CD4-positive, alpha-beta T cell treated with Interferon alpha-2 for 1 hour (primary cell): Measurements from ENCODE around the gene PANK1.

ENCODE experiments used
- DNase-seq, 2 donors: peaks; one replicate each; pipeline ENCODE4 v3.0.0-alpha.2; 2020 to 2022

The PANK1 gene

DNA sequence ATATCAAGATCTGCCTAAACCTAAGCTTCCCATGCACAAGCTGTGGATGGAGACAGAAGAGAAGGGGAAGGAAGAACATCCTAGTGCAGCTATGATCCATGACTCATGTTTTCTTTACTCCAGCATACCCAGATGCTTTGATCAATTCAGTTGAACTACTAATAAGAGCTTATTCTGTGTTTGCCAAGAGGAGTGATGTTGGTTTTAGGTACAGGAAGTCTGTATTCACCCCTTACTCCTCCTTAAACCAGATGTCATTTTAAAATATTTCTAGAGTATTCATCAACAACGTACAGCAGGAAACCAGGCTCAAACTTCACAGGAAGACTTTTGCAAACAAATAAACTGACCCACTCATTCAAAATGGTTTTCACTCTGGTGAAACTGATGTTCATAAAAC lies 29.2 kb downstream of the PANK1 start:
- DNase-seq = no peak

DNA sequence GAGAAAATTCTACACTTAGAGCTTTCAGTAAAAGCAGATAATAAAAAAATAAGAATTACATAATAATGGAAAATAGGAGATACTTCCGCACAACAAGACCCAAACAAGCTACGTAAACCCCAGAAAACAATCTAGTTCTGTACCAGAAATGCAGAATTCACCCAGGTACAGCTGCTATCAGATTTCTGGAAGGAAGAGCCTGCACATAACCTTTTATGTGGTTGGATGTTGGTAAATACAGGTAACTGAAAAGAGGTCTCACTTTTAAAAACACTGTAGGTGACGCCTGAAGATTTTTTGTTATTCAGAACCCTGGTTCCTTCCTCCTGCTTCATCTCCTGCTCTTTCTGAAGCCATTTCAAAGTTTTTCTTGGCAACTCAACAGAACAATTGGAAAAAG lies 29.9 kb downstream of the PANK1 start:
- peak in 1 of 2 donors; percentile 30 for DNase-seq

DNA sequence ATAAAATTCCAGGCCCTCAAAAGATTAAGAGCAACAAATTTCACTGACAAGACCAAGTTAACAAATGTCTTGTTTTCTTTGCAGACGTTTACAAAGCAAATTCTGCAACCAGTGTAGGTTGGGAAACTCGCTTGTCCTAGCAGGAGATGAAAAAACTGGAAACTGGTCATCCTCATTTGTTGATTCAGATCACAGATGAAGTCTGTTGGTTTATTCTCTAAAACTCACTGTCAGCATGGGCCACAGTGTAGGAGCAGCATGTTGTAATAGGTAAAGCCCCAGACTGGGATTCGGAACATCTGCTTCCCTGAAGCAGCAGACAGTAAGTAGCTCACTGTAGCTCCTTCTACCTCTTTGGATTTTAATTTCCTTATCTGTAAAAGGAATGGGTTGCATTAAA lies 31.5 kb downstream of the PANK1 start:
- DNase-seq = no peak

DNA sequence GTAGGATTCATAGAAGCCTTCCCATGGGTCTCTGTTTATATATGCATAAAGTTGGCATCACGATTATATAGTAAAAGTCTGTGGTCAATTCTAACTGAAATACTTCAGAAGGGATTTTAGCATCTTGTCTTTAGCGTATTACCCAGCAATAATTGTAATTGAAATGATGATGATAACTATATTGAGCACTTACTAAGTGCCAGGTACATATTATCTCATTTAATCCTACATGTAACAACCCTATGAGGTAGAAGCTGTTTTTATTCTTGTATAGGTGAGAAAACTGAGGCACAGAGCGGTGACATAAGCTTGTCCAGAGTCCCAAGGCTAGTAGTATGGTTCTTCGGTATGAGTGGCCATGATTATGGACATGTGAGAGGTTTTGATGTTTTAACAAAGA lies 33.8 kb downstream of the PANK1 start:
- no peak for DNase-seq

DNA sequence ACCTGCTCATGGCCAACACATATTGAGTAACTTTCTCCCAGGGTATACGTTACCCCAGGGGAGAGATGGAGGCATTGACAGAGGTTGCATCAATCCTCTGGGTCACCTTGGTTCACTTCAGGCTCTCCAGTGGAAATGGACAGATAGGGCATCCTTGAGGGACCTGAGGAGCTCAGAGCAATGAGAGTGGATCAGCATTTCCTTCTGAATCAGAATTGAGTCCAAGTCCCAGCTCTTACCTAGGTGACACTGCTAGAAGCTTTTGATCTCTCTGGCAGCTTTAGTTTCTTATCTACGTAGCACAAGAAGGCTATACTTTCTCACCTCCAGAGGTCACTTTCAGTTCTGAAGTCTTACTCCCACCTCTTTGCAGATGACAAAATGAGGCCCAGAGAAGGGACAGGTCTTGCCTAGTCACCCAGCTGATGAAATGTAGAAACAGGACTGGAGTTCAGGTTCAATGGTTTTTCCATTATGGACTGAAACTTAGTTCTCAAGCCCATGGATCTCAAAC lies 35.2 kb downstream of the PANK1 start:
- DNase-seq = no peak

DNA sequence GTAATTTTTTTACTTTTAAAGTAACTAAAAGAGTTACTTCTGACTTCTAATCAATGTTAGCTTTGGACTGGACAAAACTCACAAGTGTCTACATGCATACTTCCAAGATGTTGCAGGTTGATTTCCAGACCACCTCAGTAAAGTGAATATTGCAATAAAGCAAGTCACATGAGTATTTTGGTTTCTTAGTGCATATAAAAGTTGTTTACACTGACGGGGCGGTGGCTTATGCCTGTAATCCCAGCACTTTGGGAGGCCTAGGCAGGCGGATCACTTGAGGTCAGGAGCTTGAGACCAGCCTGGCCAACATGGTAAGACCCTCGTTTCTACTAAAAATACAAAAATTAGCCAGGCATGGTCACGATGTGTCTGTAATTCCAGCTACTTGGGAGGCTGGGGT lies 40.8 kb downstream of the PANK1 start:
- no peak for DNase-seq

DNA sequence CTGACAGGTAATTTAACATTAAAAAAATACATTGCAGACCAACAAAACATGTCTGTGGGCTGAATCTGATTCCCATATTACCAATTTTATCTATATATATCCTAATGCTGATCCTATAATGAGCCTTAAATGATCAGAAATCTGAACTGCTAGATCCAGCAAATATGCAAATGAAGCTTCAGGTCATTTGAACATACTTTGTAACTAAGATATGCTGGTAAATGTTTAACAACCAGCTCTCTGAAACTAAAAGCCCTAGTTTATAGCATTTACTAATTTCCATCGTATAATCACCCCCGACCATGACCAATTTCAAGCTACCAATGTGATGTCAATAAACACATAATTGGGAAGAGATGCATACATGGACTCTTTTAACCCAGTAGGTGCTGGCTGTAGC lies 42.1 kb downstream of the PANK1 start:
- no peak for DNase-seq

DNA sequence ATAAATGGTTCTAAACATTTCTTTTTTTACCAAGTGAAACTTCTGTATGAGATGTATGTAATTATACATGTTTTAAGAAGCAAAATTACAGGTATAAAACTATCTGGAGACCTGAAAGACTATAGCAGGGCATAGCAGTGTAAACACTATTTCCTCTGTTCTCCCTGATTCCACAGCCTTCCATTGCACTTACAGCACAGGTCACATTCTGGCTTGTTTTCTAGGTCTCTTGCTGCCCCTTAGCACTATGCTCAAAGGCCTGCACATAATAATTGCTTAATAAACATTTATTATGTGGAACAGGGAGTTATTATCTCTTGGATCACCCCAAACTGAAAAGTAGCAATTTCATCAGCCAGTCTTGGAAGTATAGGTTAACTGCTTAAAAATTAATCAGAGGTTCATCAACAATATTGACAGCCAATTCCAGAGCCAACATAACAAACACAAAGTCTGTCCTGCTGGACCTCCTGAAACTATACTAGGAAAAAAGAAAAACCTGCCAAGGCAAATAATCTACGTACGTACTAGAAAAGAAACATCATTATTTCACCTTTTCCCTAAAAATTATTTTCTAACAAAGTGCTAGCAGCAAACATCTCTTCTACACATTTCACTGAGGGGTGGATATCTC lies 43.2 kb downstream of the PANK1 start:
- no peak for DNase-seq

DNA sequence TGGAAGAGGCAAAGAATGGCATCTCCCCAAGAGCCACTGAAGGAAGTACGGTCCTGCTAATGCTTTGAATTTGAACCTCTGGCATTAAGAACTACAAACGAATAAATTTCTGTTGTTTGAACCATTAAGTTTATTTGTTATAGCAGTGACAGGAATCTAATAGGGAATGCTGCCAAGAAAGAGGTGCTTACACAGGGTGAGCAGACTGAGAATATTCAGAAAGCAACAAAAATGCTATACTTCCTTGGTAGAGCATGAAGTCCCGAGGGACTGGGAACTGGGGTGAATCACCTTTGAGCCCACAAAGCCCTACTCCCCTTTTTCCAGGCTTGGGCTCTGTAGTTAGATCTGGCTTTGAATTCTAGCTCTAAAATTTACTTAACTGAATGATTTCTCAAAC lies 45.0 kb downstream of the PANK1 start:
- DNase-seq = no peak

DNA sequence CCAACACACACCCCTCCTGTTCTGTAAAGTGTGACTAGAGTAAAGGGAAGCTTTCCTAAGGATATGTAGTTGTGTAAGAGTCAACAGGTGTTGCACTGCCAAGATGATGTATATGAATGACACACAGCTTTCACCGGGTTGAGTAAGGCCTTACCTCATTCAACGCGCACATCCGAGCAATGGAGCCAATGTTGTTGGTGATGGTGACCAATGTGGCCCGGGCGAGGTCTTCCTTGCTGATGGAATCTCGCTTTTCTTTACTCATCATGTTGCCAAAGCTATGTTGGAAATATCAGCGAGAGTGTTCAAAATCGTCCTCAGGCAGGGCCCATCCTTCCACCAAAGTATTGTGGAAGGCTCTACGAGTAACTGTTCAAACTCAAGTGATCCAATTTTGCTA lies 52.0 kb downstream of the PANK1 start:
- no peak for DNase-seq

DNA sequence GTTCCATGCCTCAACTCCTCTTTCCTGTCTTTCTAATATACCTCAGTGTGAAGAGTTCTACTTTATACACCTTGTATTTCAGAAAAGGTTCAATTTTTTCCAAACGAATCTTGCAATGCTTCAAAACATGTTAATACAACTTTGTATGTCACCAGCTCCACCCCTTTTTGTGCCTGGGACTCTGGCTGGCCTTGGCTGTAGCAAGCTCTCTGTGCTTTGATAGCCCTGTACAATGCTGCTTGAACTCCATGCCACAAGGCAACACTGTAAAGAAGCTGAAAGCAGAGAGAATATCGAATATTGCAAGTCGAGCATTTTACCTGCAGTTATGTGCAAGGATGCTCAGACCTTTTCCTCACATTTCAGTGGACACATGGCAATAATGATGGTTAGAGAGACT lies 52.5 kb downstream of the PANK1 start:
- no peak for DNase-seq

DNA sequence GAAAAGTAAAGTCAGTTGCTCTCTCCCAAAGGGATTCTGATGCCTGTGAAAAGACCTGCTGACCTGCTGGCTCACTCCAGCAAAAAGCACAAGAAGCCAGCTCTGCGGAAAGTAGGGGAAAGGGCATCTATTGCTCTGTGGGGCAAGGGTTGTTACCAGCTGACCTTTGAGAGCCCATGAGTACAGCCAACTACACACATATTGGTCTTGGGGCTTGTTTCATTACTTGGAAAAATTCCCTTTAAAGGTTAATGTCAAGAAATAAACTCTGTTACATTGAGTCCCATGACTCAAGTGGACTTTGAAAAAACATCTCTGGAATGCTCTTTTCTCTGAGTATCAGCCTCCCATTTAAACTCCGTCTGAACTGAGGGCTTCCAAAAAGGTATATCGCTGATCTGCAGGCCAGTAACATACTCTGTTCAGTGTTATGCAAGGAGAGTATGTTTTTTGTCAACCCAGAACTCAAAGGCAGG lies 53.2 kb downstream of the PANK1 start:
- no peak for DNase-seq

DNA sequence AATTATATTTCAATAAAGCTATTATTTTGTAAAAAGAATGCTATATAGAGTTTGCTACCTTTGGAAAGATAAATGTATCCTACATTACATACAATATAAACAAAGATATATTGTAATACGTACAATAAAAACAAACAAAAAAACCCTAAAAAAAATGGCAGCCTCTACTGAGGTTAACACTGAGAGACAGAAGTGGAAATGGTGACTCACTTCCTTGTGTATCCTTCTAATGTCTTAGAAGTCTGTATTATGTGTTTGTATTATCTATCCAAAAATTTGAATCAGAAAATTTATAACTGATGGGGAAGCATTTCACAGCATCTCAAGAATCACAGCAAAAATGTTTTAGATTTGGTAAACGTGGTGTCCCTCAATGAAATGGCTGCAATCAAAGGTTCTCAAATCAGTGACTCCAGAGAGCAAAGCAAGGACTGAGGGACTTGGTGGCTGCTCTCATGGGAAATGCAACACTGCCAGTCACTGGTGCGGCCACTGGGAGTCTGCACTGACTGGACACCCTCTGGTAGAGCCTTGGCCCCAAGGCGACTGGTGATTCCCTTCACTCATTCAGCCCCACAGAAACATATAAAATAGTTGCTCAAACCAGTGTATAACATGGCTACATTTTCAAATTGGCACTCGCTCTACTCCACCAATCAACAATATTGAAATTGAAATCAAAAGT lies 53.8 kb downstream of the PANK1 start:
- DNase-seq = no peak

DNA sequence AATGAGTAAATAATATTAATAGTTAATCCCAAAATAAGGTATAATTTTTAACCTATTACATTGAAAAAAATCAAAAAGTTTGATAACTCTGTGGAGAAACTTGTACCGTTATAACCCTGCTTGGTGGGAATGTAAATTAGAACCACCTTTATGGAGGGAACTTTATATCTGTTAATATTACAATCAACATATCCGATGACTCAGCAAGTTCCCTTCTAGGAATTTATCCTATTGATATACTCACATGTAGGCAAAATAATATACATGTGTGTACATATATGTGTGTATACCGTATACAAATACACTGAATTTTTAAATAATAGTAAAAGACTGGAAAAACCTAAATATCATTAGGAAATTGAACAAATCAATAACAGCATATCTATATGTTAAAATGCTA lies 54.7 kb downstream of the PANK1 start:
- no peak for DNase-seq

DNA sequence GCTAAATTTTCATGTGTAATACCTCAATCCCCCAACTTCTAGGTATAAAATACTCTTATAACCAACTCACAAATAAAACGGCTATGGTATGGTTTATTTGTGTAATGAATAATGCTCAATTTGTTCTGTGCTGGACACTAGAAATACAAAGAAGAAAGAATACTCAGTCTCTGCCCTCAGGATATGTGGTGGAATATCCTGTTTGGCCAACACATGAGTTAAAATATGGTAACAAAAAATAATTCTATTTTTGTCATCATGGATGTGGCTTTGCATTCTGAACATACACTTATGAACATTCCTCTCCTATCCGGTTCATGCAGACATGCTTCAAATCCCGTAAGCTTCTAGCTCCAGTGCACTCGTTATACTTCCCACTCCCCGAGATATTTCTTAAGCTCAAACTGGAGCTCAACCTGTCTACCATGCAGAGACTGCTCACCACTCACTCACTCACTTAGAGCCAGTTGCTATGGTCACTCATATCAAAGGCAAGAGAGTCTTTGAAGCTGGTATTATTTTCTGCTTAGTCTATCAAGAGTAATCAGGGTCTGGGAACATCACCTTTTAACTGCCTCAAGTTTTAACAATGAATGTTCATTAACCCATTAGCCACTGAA lies 55.8 kb downstream of the PANK1 start:
- DNase-seq = no peak

DNA sequence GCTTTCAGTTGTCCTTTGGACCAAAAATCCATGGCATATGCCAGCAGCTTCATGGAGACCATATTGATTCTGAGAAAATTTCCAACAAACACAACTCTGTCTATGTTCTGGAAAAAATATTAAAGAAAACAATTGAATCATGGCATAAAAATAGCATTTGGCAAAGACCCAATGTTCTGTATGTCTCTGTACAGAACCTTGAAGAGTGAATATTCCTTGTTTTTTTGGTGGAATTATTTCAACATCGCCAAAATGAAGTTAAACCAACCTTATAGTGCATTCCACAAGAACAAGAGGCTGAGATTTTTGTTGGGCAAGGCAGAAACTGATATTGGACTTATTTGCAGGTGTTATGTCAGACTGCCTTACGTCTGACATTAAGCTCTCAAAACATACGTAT lies 56.4 kb downstream of the PANK1 start:
- DNase-seq = no peak

DNA sequence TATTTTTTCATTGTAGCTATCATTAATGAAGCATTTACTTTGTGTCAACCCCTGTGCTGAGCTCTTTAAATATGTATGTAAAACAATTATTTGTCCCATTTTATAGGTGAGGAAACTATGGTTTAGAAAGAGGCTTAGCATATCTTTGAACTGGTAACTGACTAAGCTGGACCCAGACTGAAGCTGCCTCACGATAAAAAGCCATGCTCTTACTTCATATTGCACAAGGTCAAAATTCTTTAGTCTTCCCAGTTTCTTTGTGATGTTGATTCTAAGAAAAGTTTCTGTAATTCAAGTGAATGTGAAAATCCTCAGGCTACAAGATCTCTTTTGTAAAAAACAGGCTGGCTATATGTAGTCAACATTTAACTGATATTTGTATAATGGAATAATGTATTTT lies 63.0 kb downstream of the PANK1 start:
- DNase-seq = no peak

DNA sequence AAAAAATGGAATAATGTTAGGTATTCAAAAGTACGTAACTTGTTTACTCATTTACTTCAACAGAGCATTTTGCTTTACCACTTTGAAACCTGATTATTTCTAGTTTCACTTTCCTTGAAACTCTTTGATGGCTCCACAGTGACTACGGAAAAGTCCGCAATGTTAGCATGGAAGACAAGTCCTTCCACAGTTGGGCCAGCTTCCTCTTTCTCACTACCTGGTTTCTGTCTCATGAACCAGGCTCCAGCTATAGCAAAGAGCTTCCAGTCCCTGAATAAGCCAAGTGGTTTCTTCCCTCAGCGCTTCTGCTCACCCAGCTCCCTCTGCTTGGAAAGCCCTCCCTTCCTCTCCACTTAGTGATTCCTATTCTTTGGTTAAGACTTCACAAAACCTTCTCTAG lies 64.8 kb downstream of the PANK1 start:
- DNase-seq = no peak

DNA sequence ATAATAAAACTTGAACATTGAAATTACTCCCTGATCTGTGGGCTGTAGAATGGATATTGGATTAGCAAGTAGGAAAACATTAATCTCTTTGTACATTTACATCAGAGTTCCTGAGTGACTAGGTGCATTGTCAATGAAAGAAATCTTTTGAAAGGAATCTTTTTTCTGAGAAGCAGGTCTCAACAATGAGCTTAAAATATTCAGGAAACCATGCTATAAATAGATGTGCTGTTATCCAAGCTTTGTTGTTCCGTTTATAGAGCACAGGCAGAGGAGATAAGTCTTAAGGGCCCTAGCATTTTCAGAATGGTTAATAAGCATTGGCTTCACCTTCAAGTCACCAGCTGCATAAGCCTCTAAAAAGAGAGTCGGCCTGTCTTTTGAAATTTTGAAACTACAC lies 68.3 kb downstream of the PANK1 start:
- DNase-seq = no peak

DNA sequence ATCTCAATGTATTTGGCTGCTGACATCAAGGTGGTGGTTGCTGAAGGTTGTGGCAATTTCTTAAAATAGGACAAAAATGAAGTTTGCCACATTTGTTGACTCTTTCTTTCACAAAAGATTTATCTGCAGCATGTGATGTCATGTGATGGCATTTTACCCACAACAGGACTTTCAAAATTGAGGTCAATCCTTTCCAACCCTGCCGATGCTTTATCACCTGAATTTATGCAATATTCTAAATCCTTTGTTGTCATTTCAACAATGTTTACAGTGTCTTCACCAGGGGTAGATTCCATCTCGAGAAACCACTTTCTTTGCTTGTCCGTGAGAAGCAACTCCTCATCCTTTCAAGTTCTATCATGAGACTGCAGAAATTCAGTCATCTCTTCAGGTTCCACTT lies 69.0 kb downstream of the PANK1 start:
- DNase-seq = no peak

DNA sequence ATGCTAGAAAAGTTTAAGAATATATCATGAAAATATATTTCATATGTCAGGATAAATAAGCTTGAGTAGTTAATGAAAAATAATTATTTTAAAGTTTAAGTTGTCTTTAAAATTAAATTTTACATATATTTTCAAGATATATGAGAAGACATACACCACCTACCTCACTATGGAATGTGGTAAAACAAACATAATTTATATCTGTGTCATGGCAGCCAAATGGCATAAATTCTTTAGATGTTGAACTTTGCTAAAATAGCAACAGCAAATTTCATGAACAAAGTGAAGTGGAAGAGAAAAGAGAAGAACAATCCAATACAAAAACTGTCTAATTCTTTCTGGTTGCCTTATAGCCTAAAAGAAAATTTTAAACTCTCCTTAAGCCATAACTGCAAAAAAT lies 70.0 kb downstream of the PANK1 start:
- no peak for DNase-seq

DNA sequence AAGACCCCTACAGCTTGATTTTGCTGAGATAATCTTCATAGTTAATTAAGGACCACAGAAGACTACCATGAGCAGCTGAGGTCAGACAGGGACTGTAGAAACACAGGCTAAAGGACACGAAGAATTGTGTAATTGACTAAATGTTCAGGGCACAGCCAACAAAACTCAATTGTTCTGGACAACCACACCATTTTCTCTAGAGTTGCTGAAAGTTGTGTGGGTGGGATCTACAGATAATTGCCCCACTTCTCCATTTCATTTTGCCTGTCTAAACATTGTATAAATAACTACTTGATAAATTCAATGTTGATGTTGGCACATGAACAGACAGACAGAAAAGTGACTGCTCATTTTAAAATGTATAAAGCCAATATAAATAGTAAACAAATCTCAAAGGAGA lies 70.7 kb downstream of the PANK1 start:
- DNase-seq = no peak

DNA sequence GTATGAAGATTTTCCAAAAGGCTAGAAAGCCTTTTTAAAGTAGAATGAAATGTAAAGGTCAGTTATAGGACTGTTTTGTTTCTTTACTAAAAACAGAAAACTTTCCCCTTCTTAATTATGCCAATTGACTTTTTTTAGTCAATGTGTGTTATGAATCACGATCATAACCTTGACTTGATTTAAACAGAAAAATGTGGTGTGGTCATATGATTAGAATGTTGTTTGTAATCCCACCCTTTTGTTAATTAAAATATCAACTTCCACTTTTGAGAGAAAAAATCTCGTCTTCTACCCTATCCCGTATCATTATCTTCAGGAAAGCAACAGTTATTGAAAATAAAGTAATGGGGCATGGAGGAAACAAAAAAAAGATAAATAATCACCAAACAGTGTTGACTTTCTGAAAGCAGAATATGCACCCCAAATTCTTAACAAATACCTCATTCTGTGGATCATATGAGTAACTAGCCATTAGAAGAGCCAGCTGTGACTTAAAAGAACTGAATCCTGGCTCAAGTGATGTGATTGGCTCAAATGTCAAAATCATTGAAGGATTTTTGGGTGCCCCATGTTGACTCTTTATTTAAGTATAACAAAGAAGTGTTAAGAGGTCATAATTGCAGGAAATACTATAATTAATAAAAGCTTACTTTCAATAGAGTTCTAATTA lies 77.3 kb downstream of the PANK1 start:
- no peak for DNase-seq

DNA sequence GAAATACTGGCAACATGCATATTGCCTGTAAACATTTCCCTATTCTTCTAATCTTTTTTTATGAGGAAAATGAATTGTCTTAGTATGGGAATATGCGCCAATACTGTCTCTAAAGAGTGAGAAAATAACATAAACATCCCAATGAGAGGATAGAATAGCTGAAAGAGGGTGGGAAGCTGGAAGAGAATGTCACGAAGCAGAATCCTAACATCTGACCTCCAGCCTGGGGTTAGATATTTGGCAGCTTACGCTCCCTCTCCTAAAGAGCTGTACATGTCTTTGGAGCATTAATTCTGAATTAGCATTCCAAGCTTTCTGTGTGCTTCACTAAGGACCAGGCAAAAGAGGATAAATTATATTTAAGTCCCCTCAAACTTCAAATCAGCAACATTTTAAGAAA lies 78.0 kb downstream of the PANK1 start:
- DNase-seq = no peak
